Sigmoid colon (tissue), 4 donors: ENCODE data around the gene ANKRD53.
"Not testable (repeated sequence)": the region's sequence is repeated elsewhere in the genome, so short reads cannot be mapped to it uniquely, and the experiment has no call there.

ENCODE experiments used
- CTCF ChIP-seq, 4 experiments: fragments of 450-650 bp in 3 of 4; fragments of 200-600 bp in 1 of 4; IDR thresholded peaks; one replicate each; pipeline ENCODE4 v1.5.1; 2016 to 2019; ENCODE audit warnings: antibody characterized with exemption in 4 of 4, mild to moderate bottlenecking in 3 of 4, moderate library complexity in 2 of 4
- POLR2AphosphoS5 ChIP-seq, 4 donors: sonication (generic); formaldehyde crosslinking; IDR thresholded peaks; one replicate each; pipeline ENCODE4 v1.6.1; 2017; ENCODE audit warnings: antibody characterized with exemption in 4 of 4

DNA sequence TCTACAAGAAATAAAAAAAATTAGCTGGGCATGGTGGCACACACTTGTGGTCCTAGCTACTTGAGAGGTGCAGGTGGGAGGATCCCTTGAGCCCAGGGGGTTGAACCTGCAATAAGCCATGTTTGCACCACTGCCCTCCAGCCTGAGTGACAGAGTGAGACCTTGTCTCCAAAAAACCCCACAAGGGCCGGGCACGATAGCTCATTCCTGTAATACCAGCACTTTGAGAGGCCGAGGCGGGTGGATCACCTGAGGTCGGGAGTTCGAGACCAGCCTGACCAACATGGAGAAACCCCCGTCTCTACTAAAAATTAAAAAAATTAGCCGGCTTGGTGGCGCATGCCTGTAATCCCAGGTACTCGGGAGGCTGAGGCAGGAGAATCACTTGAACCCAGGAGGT is 21.5 kb downstream of the ANKRD53 start:
- TF ChIP-seq POLR2AphosphoS5, CTCF (IDR thresholded peaks at IDR 0.05): not testable (repeated sequence)
